ENCODE results near the gene EIF6. TPM values are rescaled to one million over a fixed set of nuclear protein-coding genes. Genes with fewer than 3 reads are reported as not detected.

EIF6 gene
- polyA plus RNA-seq, 1 donor from 2014 or later: 143 TPM

GRCh38 chr20:35288325-35289060 is 3.9 kb upstream of the EIF6 start:
- no peaks in the 10 kb centered on the region for H3K9me3 ChIP-seq (ENCODE audit: low read length)
- no peak overlapping the region for H2AFZ ChIP-seq (ENCODE audit: low read depth, low read length)
- peaks cover 6% of the 10 kb centered on the region for H3K79me2 ChIP-seq (replicated peaks; ENCODE audit: insufficient read depth, low read length)
- no peak overlapping the region for H3K4me2 ChIP-seq (ENCODE audit: low read length)
- H3K27ac ChIP-seq (ENCODE audit: low read length): no peak overlapping the region
- no peaks in the 10 kb centered on the region for H3K36me3 ChIP-seq (ENCODE audit: insufficient read depth, low read length)
- no peaks in the 10 kb centered on the region for H4K20me1 ChIP-seq (ENCODE audit: insufficient read depth)
- no peaks in the 10 kb centered on the region for H3F3A ChIP-seq (ENCODE audit: insufficient read depth, low read length, poor library complexity, severe bottlenecking)
- no peak for TF ChIP-seq MXI1 (conservative IDR thresholded peaks at IDR 0.05; ENCODE audit: poor library complexity, severe bottlenecking)
- TF ChIP-seq SMC3 (conservative IDR thresholded peaks at IDR 0.05; ENCODE audit: poor library complexity): no peak
- no peak for TF ChIP-seq CTCF (IDR thresholded peaks at IDR 0.05; ENCODE audit: poor library complexity, severe bottlenecking)
- no peak for TF ChIP-seq POLR2AphosphoS5 (IDR thresholded peaks at IDR 0.05)
- no peak for TF ChIP-seq RAD21 (conservative IDR thresholded peaks at IDR 0.05)
- no peak for TF ChIP-seq TAF1 (IDR thresholded peaks at IDR 0.05; ENCODE audit: low read depth)
- TF ChIP-seq EZH2 (IDR thresholded peaks at IDR 0.05; ENCODE audit: borderline replicate concordance, insufficient read depth, low read length, poor library complexity, severe bottlenecking): no peak
- no peak for TF ChIP-seq REST (IDR thresholded peaks at IDR 0.05; ENCODE audit: borderline replicate concordance)
- TF ChIP-seq EP300 (conservative IDR thresholded peaks at IDR 0.05; ENCODE audit: poor library complexity, severe bottlenecking): no peak
- H3K27me3 ChIP-seq (ENCODE audit: insufficient read depth, low read depth, low read length): no peaks in the 10 kb centered on the region
- no peak overlapping the region for H3K9ac ChIP-seq (ENCODE audit: low read length)
- no peak overlapping the region for H3K4me3 ChIP-seq (ENCODE audit: low read length)
- no peaks in the 10 kb centered on the region for H3K9me2 ChIP-seq (ENCODE audit: insufficient read depth, low read length)

- Histone ChIP-seq H3K4me2 (ENCODE audit: low read length) (no peak overlapping the region), H3K27ac (ENCODE audit: low read length) (no peak overlapping the region), H3K9ac (ENCODE audit: low read length) (no peak overlapping the region), H3K4me3 (ENCODE audit: low read length) (no peak overlapping the region), H3K9me3 (ENCODE audit: low read length) (no peaks in the 10 kb centered on the region), H4K20me1 (ENCODE audit: insufficient read depth) (no peaks in the 10 kb centered on the region), H2AFZ (ENCODE audit: low read depth, low read length) (no peak overlapping the region), H3K27me3 (ENCODE audit: insufficient read depth, low read depth, low read length) (no peaks in the 10 kb centered on the region), H3F3A (ENCODE audit: insufficient read depth, low read length, poor library complexity, severe bottlenecking) (no peaks in the 10 kb centered on the region), H3K79me2 (replicated peaks; ENCODE audit: insufficient read depth, low read length) (peaks cover 10% of the 10 kb centered on the region), H3K36me3 (ENCODE audit: insufficient read depth, low read length) (no peaks in the 10 kb centered on the region), H3K9me2 (ENCODE audit: insufficient read depth, low read length) (no peaks in the 10 kb centered on the region)
- no peak for TF ChIP-seq EZH2 (IDR thresholded peaks at IDR 0.05; ENCODE audit: borderline replicate concordance, insufficient read depth, low read length, poor library complexity, severe bottlenecking)
- TF ChIP-seq POLR2AphosphoS5 (IDR thresholded peaks at IDR 0.05): no peak
- TF ChIP-seq MXI1 (conservative IDR thresholded peaks at IDR 0.05; ENCODE audit: poor library complexity, severe bottlenecking): no peak
- no peak for TF ChIP-seq CTCF (IDR thresholded peaks at IDR 0.05; ENCODE audit: poor library complexity, severe bottlenecking)
- no peak for TF ChIP-seq TAF1 (IDR thresholded peaks at IDR 0.05; ENCODE audit: low read depth)
- no peak for TF ChIP-seq EP300 (conservative IDR thresholded peaks at IDR 0.05; ENCODE audit: poor library complexity, severe bottlenecking)
- TF ChIP-seq REST (IDR thresholded peaks at IDR 0.05; ENCODE audit: borderline replicate concordance): no peak
These were observed 3.1 kb upstream of the EIF6 start for GRCh38 chr20:35287509-35288324.

Data from neural cell (in vitro differentiated cells).